Brain microvascular endothelial cell (primary cell): ENCODE data around the gene ARHGEF37.
"Not testable (repeated sequence)": the region's sequence is repeated elsewhere in the genome, so short reads cannot be mapped to it uniquely, and the experiment has no call there.

Experiments
- DNase-seq: peaks from one replicate; pipeline ENCODE4 v3.0.0-alpha.2; 2020
- H3K27ac ChIP-seq: fragments of 250-450 bp; sonication (Bioruptor Pico); 2 replicates; pipeline ENCODE4 v1.5.1; 2020; ENCODE audit warnings: mild to moderate bottlenecking, moderate library complexity
- H3K27me3 ChIP-seq: fragments of 250-450 bp; sonication (Bioruptor Pico); replicated peaks from 2 replicates; pipeline ENCODE4 v1.5.1; 2020; ENCODE audit warnings: mild to moderate bottlenecking
- H3K36me3 ChIP-seq: fragments of 250-450 bp; sonication (Bioruptor Pico); replicated peaks from 2 replicates; pipeline ENCODE4 v1.5.1; 2020; ENCODE audit warnings: mild to moderate bottlenecking
- H3K4me3 ChIP-seq: 2 replicates; pipeline ENCODE4 v1.5.1; 2011; ENCODE audit warnings: low read depth, mild to moderate bottlenecking, control low read depth, low read length, moderate library complexity
- in situ Hi-C: cut with HindIII; loops from 2 replicates; pipeline ENCODE4 v1.10.0; 2017; ENCODE audit warnings: low sequenced_read_pairs, low pct_ligation_motif_present
- TF ChIP-seq, protein P1 (sequence below): IDR thresholded peaks from 2 replicates; pipeline ENCODE4 v1.5.1; 2011; ENCODE audit warnings: low read depth, mild to moderate bottlenecking, moderate library complexity, low read length, control low read depth, inconsistent platforms; ENCODE audit errors: missing control alignments

Gene ARHGEF37

GRCh38 chr5:149588936-149589335 is 7.6 kb downstream of the ARHGEF37 start:
- Histone ChIP-seq H3K4me3 (no peak overlapping the region), H3K27me3 (no peaks in the 10 kb centered on the region), H3K36me3 (no peaks in the 10 kb centered on the region), H3K27ac (no peak overlapping the region)
- no peak for DNase-seq
- in situ Hi-C loops: no loop called here
- TF ChIP-seq, protein P1, sequence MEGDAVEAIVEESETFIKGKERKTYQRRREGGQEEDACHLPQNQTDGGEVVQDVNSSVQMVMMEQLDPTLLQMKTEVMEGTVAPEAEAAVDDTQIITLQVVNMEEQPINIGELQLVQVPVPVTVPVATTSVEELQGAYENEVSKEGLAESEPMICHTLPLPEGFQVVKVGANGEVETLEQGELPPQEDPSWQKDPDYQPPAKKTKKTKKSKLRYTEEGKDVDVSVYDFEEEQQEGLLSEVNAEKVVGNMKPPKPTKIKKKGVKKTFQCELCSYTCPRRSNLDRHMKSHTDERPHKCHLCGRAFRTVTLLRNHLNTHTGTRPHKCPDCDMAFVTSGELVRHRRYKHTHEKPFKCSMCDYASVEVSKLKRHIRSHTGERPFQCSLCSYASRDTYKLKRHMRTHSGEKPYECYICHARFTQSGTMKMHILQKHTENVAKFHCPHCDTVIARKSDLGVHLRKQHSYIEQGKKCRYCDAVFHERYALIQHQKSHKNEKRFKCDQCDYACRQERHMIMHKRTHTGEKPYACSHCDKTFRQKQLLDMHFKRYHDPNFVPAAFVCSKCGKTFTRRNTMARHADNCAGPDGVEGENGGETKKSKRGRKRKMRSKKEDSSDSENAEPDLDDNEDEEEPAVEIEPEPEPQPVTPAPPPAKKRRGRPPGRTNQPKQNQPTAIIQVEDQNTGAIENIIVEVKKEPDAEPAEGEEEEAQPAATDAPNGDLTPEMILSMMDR: no peak

DNA sequence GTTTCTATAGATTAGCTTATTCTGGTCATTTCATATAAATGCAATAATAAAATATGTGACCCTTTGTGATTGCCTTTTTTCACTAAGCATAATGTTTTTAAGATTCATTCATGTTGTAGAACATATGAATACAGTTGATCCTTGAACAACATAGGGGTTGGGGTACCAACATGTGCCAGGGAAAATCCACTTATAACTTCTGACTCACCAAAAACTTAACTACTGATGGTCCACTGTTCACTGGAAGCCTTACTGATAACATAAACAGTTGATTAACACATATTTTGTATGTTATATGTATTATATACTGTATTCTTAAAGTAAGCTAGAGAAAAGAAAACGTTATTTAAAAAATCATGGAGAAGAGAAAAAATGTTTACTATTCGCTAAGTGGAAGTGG is 12.1 kb downstream of the ARHGEF37 start:
- H3K27ac ChIP-seq: no peak overlapping the region
- no peaks in the 10 kb centered on the region for H3K36me3 ChIP-seq
- H3K4me3 ChIP-seq: no peak overlapping the region
- TF ChIP-seq, protein P1: no peak
- in situ Hi-C loops: no loop called here
- no peak for DNase-seq
- no peaks in the 10 kb centered on the region for H3K27me3 ChIP-seq

GRCh38 chr5:149594206-149594895 is 13.1 kb downstream of the ARHGEF37 start:
- Histone ChIP-seq H3K27ac (no peak overlapping the region), H3K4me3 (no peak overlapping the region), H3K27me3 (no peaks in the 10 kb centered on the region), H3K36me3 (no peaks in the 10 kb centered on the region)
- no peak for DNase-seq
- TF ChIP-seq, protein P1: no peak
- in situ Hi-C loops: no loop called here

- H3K27me3 ChIP-seq, H3K4me3 ChIP-seq, H3K36me3 ChIP-seq, H3K27ac ChIP-seq, in situ Hi-C loops: not testable (repeated sequence)
- DNase-seq: peak; percentile 26
These were observed 13.8 kb downstream of the ARHGEF37 start for GRCh38 chr5:149595105-149595504.

DNA sequence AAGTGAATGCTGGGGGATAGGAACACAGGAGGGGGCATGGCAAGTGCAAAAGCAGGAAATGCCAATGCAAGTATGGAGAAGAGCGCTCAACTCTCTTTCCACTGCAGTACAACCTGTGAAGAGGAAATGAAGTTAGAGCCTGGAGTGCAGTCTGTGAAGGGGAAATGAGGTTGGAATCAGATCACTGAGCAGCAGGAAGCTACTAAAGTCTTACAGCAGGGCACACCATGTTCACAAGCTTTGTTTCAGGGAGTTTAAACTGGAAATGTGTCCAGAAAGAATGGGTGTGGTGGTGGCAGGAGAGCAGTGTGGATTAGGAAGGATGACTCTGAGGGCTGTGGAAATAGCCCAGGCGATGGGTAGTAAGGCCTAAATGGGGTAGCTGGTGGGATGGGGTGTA is 15.4 kb downstream of the ARHGEF37 start:
- no peaks in the 10 kb centered on the region for H3K27me3 ChIP-seq
- no peak overlapping the region for H3K27ac ChIP-seq
- no peak overlapping the region for H3K4me3 ChIP-seq
- no peaks in the 10 kb centered on the region for H3K36me3 ChIP-seq
- DNase-seq: no peak
- in situ Hi-C loops: no loop called here
- TF ChIP-seq, protein P1: no peak

GRCh38 chr5:149597618-149598017 is 16.3 kb downstream of the ARHGEF37 start:
- TF ChIP-seq, protein P1: no peak
- no peak for DNase-seq
- in situ Hi-C loops: no loop called here

GRCh38 chr5:149598234-149598633 is 16.9 kb downstream of the ARHGEF37 start:
- H3K27ac ChIP-seq, H3K27me3 ChIP-seq, DNase-seq, in situ Hi-C loops, H3K4me3 ChIP-seq, H3K36me3 ChIP-seq: not testable (repeated sequence)

More at GRCh38 chr5:149597618-149598017, 16.3 kb downstream of the ARHGEF37 start:
- Histone ChIP-seq H3K27me3 (no peaks in the 10 kb centered on the region), H3K4me3 (no peak overlapping the region), H3K36me3 (no peaks in the 10 kb centered on the region), H3K27ac (no peak overlapping the region)
